Adrenal gland (tissue), 5 donors: ENCODE data around the gene RINL.

Source experiments
- CTCF ChIP-seq, 6 experiments: fragments of 450-650 bp in 4 of 6; fragments of 200-600 bp in 2 of 6; sonication (generic) in 1 of 6; IDR thresholded peaks; 1 replicate in 5 of 6; 2 replicates in 1 of 6; pipeline versions ENCODE4 v1.5.1 to v1.8.0; 2016 to 2021; ENCODE audit warnings: antibody characterized with exemption in 6 of 6, mild to moderate bottlenecking in 2 of 6, moderate library complexity in 1 of 6
- POLR2A ChIP-seq, 2 donors: fragments of 450-650 bp; IDR thresholded peaks; one replicate each; pipeline ENCODE4 v1.6.1; 2017; ENCODE audit warnings: antibody characterized with exemption in 2 of 2, mild to moderate bottlenecking in 2 of 2, moderate library complexity in 1 of 2
- donor health status: DM: no; HTN: no; CAD: no.

DNA sequence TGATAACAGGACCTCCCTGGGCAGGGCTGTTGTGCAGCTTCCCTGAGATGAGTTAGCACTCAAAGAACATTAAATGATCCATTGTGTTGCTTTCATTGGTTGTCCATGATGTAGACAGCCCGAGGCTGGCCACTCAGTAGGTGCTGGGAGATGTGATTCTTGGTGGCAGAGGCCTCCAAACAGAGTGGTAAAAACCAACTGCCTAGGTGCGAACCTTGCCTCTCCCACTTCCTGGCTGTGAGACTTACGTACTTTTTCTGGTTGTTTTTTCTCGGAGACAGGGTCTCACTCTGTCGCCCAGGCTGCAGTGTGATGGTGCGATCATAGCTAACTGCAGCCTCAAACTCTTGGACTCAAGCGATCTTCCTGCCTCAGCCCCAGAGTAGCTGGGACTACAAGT is 46.3 kb upstream of the RINL start:
- TF ChIP-seq CTCF (IDR thresholded peaks at IDR 0.05) = no peak
- TF ChIP-seq POLR2A (IDR thresholded peaks at IDR 0.05) = no peak
